Right lobe of liver (tissue), 6 donors: ENCODE measurements around the gene COX11. TPM values are rescaled to one million over a fixed set of nuclear protein-coding genes. Genes with fewer than 3 reads are reported as not detected.

ENCODE experiments used
- ATAC-seq, 4 donors: fragments of 200-7000 bp; cut with Tn5 transposase; one replicate each; pipeline ENCODE4 v1.9.1; 2020; ENCODE audit warnings: mild to moderate bottlenecking in 4 of 4, moderate library complexity in 4 of 4
- DNase-seq, 3 donors: peaks; one replicate each; pipeline ENCODE4 v3.0.0-alpha.2; 2020
- H3K27ac ChIP-seq, 3 donors: fragments of 200-600 bp; one replicate each; pipeline ENCODE4 v1.8.0; 2022
- H3K27me3 ChIP-seq, 2 donors: fragments of 200-600 bp; one replicate each; pipeline ENCODE4 v1.8.0; 2022
- H3K36me3 ChIP-seq, 4 donors: fragments of 200-600 bp; sonication (generic) in 1 of 4; one replicate each; pipeline versions ENCODE4 v1.5.1 to v1.8.0; 2017 to 2022; ENCODE audit warnings: control low read depth in 1 of 4
- H3K4me1 ChIP-seq, 4 donors: fragments of 200-600 bp; sonication (generic) in 1 of 4; one replicate each; pipeline versions ENCODE4 v1.5.1 to v1.8.0; 2017 to 2022; ENCODE audit warnings: control low read depth in 1 of 4
- H3K4me3 ChIP-seq, 3 donors: fragments of 200-600 bp; one replicate each; pipeline ENCODE4 v1.8.0; 2022
- H3K9me3 ChIP-seq, 4 donors: fragments of 200-600 bp; sonication (generic) in 1 of 4; one replicate each; pipeline versions ENCODE4 v1.5.1 to v1.8.0; 2017 to 2022; ENCODE audit warnings: control low read depth in 1 of 4
- POLR2A ChIP-seq: fragments of 450-650 bp; IDR thresholded peaks from one replicate; pipeline ENCODE4 v1.6.1; 2017; ENCODE audit warnings: antibody characterized with exemption, mild to moderate bottlenecking
- WGBS: methylation state at CpG from one replicate; pipeline ENCODE4 v1.1.6; 2018; ENCODE audit warnings: low coverage, low lambda C conversion rate; ENCODE audit not compliant: insufficient coverage; ENCODE audit errors: missing lambda C conversion rate; 5-methylcytosine and 5-hydroxymethylcytosine counted together
- intact Hi-C, 2 donors: fragments of 100-400 bp; cut with DNase I; formaldehyde crosslinking; loops; one replicate each; pipeline versions ENCODE4 v1.11.2 to v1.14.1; 2022
- total RNA-seq, 6 experiments: library from RNA; depleted of rRNA in 2 of 6; stranded (reverse); fragments of >200 nt in 2 of 6; fragmentation: NEBNext Ultra II Directional in 3 of 6; extraction: Animal tissue kit (Norgen Biotek cat#: 25700) in 3 of 6; gene quantifications; one replicate each; pipeline versions ENCODE4 v1.1.0 to v1.2.4, GENCODE V29; 2016 to 2023
- TF ChIP-seq, protein P1 (sequence below), 4 donors: fragments of 200-600 bp in 3 of 4; fragments of 450-650 bp in 1 of 4; IDR thresholded peaks; one replicate each; pipeline versions ENCODE4 v1.5.1 to v1.8.0; 2016 to 2022; ENCODE audit warnings: antibody characterized with exemption in 4 of 4, mild to moderate bottlenecking in 2 of 4
- donor health status: DM: no; HTN: yes; CAD: no.
- donor health status: DM: no; HTN: no; CAD: no.
- donor health status: DM: no; HTN: no; CAD: no.
- donor health status: DM: no; HTN: yes; CAD: no.
- donor health status: DM: no; HTN: yes; CAD: no.

COX11 gene
- total RNA-seq, 6 experiments from 2014 or later: 20.4 to 29.1 (median 24.8) TPM

GRCh38 chr17:54985476-54985875 is 17.0 kb upstream of the COX11 start:
- DNase-seq: no peak

DNA sequence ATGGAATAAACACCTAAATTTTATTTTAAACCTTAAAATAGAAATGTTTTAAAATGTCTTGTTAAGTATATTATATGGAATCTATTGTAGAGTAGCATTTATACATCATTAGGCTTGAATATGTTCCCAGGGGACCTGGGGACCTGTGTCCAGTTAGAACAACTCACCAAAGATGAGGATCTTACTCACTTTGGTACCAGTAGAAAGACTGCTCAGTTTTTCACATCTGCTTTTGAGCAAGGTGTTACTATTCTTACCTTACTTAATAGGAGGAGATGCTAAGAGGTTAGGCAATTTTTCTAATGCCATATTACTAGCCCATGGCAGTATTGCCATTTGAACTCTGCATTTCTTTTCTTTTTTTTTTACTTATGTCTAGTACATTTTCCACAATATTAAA is 14.8 kb upstream of the COX11 start:
- no peaks in the 10 kb centered on the region for H3K27me3 ChIP-seq
- H3K4me1 ChIP-seq: no peaks in the 10 kb centered on the region
- no peak overlapping the region for H3K4me3 ChIP-seq
- TF ChIP-seq POLR2A: no peak
- TF ChIP-seq, protein P1, sequence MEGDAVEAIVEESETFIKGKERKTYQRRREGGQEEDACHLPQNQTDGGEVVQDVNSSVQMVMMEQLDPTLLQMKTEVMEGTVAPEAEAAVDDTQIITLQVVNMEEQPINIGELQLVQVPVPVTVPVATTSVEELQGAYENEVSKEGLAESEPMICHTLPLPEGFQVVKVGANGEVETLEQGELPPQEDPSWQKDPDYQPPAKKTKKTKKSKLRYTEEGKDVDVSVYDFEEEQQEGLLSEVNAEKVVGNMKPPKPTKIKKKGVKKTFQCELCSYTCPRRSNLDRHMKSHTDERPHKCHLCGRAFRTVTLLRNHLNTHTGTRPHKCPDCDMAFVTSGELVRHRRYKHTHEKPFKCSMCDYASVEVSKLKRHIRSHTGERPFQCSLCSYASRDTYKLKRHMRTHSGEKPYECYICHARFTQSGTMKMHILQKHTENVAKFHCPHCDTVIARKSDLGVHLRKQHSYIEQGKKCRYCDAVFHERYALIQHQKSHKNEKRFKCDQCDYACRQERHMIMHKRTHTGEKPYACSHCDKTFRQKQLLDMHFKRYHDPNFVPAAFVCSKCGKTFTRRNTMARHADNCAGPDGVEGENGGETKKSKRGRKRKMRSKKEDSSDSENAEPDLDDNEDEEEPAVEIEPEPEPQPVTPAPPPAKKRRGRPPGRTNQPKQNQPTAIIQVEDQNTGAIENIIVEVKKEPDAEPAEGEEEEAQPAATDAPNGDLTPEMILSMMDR (IDR thresholded peaks at IDR 0.05): no peak
- H3K36me3 ChIP-seq: no peaks in the 10 kb centered on the region
- DNase-seq (no peak), ATAC-seq (no peak)
- H3K9me3 ChIP-seq: no peaks in the 10 kb centered on the region
- intact Hi-C loops: no loop called here
- no peak overlapping the region for H3K27ac ChIP-seq

More at GRCh38 chr17:54985476-54985875, 17.0 kb upstream of the COX11 start:
- Histone ChIP-seq H3K27me3 (no peaks in the 10 kb centered on the region), H3K27ac (no peak overlapping the region), H3K4me3 (no peak overlapping the region), H3K4me1 (no peaks in the 10 kb centered on the region), H3K9me3 (no peaks in the 10 kb centered on the region), H3K36me3 (no peaks in the 10 kb centered on the region)
- intact Hi-C loops: no loop called here
- no peak for TF ChIP-seq POLR2A
- TF ChIP-seq, protein P1 (IDR thresholded peaks at IDR 0.05): no peak
- no peak for ATAC-seq
- 71% methylated on average over 1 of the region's 1 CpG for WGBS

GRCh38 chr17:54982399-54982798 is 13.9 kb upstream of the COX11 start:
- no peak for ATAC-seq
- H3K4me3 ChIP-seq: no peak overlapping the region
- intact Hi-C loops: no loop called here
- H3K9me3 ChIP-seq: no peaks in the 10 kb centered on the region
- TF ChIP-seq, protein P1 (IDR thresholded peaks at IDR 0.05): no peak
- no peaks in the 10 kb centered on the region for H3K4me1 ChIP-seq
- no peaks in the 10 kb centered on the region for H3K36me3 ChIP-seq
- no peaks in the 10 kb centered on the region for H3K27me3 ChIP-seq
- no peak overlapping the region for H3K27ac ChIP-seq
- DNase-seq: no peak

DNA sequence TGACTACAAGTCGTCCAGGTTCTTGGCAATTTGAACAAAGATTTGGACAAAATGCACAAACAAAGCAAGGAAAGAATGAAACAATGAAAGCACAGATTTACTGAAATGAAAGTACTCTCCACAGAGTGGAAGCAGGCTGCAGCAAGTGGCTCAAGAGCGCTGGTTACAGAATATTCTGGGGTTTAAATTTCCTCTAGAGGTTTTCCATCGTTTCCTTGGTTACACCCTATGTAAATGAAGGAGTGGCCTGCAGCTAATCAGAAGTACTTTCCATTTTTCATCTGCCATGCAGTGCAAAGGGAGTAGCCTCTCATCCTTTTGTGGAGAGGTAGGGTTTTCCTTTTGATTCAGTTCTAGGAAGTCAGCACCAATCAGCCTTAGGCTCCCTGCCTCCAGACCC is 11.9 kb upstream of the COX11 start:
- ATAC-seq: no peak
- no peaks in the 10 kb centered on the region for H3K27me3 ChIP-seq
- no peaks in the 10 kb centered on the region for H3K4me1 ChIP-seq
- intact Hi-C loops: no loop called here
- no peak for DNase-seq
- 96% methylated on average over 3 of the region's 3 CpGs for WGBS
- TF ChIP-seq, protein P1 (IDR thresholded peaks at IDR 0.05): no peak
- TF ChIP-seq POLR2A: no peak
- no peaks in the 10 kb centered on the region for H3K9me3 ChIP-seq
- no peaks in the 10 kb centered on the region for H3K36me3 ChIP-seq
- H3K27ac ChIP-seq: no peak overlapping the region
- no peak overlapping the region for H3K4me3 ChIP-seq

GRCh38 chr17:54979657-54980056 is 11.2 kb upstream of the COX11 start:
- intact Hi-C loops: no loop called here
- Histone ChIP-seq H3K27me3 (no peaks in the 10 kb centered on the region), H3K36me3 (no peaks in the 10 kb centered on the region), H3K27ac (no peak overlapping the region), H3K9me3 (no peaks in the 10 kb centered on the region), H3K4me1 (no peaks in the 10 kb centered on the region), H3K4me3 (no peak overlapping the region)
- no peak for TF ChIP-seq POLR2A
- TF ChIP-seq, protein P1 (IDR thresholded peaks at IDR 0.05): no peak
- no peak for DNase-seq
- no peak for ATAC-seq
